ENCODE results near the gene CD81.

The CD81 gene

DNA sequence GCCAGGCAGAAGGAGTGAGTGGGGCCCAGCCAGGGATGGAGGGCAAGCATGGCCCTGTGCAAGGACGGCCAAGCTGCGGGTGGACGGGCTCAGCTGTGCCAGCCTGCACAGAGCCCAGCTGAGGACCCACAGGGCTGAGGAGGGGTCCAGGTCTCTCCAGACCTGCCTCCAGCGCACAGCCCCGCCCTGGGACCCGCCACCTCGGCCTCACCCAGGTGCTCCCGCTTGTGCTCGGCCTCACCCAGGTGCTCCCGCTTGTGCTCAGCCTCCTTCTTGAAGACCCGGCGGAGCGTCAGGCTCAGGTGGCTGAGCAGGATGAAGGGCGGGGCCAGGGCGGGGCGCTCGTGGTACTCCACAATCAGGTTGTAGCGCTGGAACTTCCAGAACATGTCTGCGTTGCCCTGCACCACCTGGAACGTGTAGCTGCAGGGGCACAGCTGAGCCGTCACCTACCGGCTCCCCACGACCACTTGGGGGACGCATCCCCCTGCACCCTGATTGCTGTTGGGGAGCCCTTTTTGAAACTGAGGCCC lies 29.8 kb downstream of the CD81 start:
- Histone ChIP-seq H4K20me1 (ENCODE audit: low read depth, low read length) (no peaks in the 10 kb centered on the region), H3K79me2 (ENCODE audit: insufficient read depth, low read length) (no peaks in the 10 kb centered on the region; the same call in 1 of the 2 replicates), H3K36me3 (ENCODE audit: low read length) (no peaks in the 10 kb centered on the region), H3K27ac (ENCODE audit: low read depth, low read length) (no peak overlapping the region), H3K9me2 (replicated peaks; ENCODE audit: insufficient read depth, low read length) (no peaks in the 10 kb centered on the region), H3K9me3 (ENCODE audit: insufficient read depth, low read length) (no peaks in the 10 kb centered on the region), H3K4me3 (ENCODE audit: insufficient read depth, low read length, poor library complexity, severe bottlenecking) (no peak overlapping the region), H2AFZ (ENCODE audit: low read depth, low read length, severe bottlenecking) (no peak overlapping the region), H3K27me3 (ENCODE audit: low read length) (no peaks in the 10 kb centered on the region), H3K4me2 (ENCODE audit: low read depth, low read length, poor library complexity, severe bottlenecking) (no peak overlapping the region), H3K9ac (ENCODE audit: low read length) (no peak overlapping the region), H3F3A (ENCODE audit: insufficient read depth) (no peaks in the 10 kb centered on the region)
- TF ChIP-seq CTCF (IDR thresholded peaks at IDR 0.05; ENCODE audit: insufficient read depth, low read length, poor library complexity, severe bottlenecking) (no peak), EZH2phosphoT487 (conservative IDR thresholded peaks at IDR 0.05; ENCODE audit: low read length) (no peak)

- H3K27ac ChIP-seq (ENCODE audit: low read depth, low read length) = no peak overlapping the region
- TF ChIP-seq EZH2phosphoT487 (conservative IDR thresholded peaks at IDR 0.05; ENCODE audit: low read length) (no peak), CTCF (IDR thresholded peaks at IDR 0.05; ENCODE audit: insufficient read depth, low read length, poor library complexity, severe bottlenecking) (no peak)
- no peak overlapping the region for H3K4me2 ChIP-seq (ENCODE audit: low read depth, low read length, poor library complexity, severe bottlenecking)
- H3K4me3 ChIP-seq (ENCODE audit: insufficient read depth, low read length, poor library complexity, severe bottlenecking) = no peak overlapping the region
- H3K9me3 ChIP-seq (ENCODE audit: insufficient read depth, low read length) = no peaks in the 10 kb centered on the region
- H3K9ac ChIP-seq (ENCODE audit: low read length) = no peak overlapping the region
- H3K79me2 ChIP-seq (ENCODE audit: insufficient read depth, low read length) = no peaks in the 10 kb centered on the region
- no peaks in the 10 kb centered on the region for H3K27me3 ChIP-seq (ENCODE audit: low read length)
- no peak overlapping the region for H2AFZ ChIP-seq (ENCODE audit: low read depth, low read length, severe bottlenecking)
- H3K9me2 ChIP-seq (replicated peaks; ENCODE audit: insufficient read depth, low read length) = no peaks in the 10 kb centered on the region
- H3F3A ChIP-seq (ENCODE audit: insufficient read depth) = no peaks in the 10 kb centered on the region
- no peaks in the 10 kb centered on the region for H3K36me3 ChIP-seq (ENCODE audit: low read length)
- no peaks in the 10 kb centered on the region for H4K20me1 ChIP-seq (ENCODE audit: low read depth, low read length)
These were observed 31.6 kb downstream of the CD81 start for GRCh38 chr11:2408671-2409070.

GRCh38 chr11:2409126-2409525 lies 32.0 kb downstream of the CD81 start:
- TF ChIP-seq EZH2phosphoT487 (conservative IDR thresholded peaks at IDR 0.05; ENCODE audit: low read length) (no peak), CTCF (IDR thresholded peaks at IDR 0.05; ENCODE audit: insufficient read depth, low read length, poor library complexity, severe bottlenecking) (no peak)
- no peaks in the 10 kb centered on the region for H3K27me3 ChIP-seq (ENCODE audit: low read length)
- H3F3A ChIP-seq (ENCODE audit: insufficient read depth) = no peaks in the 10 kb centered on the region
- no peak overlapping the region for H3K9ac ChIP-seq (ENCODE audit: low read length)
- no peak overlapping the region for H2AFZ ChIP-seq (ENCODE audit: low read depth, low read length, severe bottlenecking)
- no peaks in the 10 kb centered on the region for H3K79me2 ChIP-seq (ENCODE audit: insufficient read depth, low read length)
- no peaks in the 10 kb centered on the region for H3K36me3 ChIP-seq (ENCODE audit: low read length)
- no peaks in the 10 kb centered on the region for H3K9me3 ChIP-seq (ENCODE audit: insufficient read depth, low read length)
- H3K9me2 ChIP-seq (replicated peaks; ENCODE audit: insufficient read depth, low read length) = no peaks in the 10 kb centered on the region
- H4K20me1 ChIP-seq (ENCODE audit: low read depth, low read length) = no peaks in the 10 kb centered on the region
- no peak overlapping the region for H3K27ac ChIP-seq (ENCODE audit: low read depth, low read length)
- H3K4me2 ChIP-seq (ENCODE audit: low read depth, low read length, poor library complexity, severe bottlenecking) = no peak overlapping the region
- no peak overlapping the region for H3K4me3 ChIP-seq (ENCODE audit: insufficient read depth, low read length, poor library complexity, severe bottlenecking)

Measured in SU-DHL-6 (cell line).